ENCODE data around the gene ATP6V0A1.
"Not testable (repeated sequence)": the region's sequence is repeated elsewhere in the genome, so short reads cannot be mapped to it uniquely, and the experiment has no call there.

Gene ATP6V0A1

DNA sequence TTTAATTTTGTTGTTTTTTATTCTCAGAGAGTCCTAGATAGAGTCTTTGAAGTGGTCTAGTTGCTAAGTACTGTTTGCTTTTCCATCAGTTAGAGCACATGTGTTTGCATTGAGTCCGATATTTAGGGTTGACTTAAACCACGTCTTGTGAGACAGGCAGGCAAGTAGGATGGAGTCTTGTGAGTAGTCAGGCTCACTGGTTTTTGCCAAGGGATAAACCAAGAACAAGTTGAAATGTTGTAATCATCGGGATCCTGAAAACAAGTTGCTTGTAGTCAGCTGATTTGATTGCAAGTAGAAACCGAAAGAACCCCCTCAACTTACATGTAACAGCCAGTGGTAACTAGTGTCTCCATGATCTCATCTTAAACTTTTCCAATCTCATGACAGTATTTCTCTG, 17.2 kb downstream of the ATP6V0A1 start:
- Histone ChIP-seq H3K27ac (ENCODE audit: insufficient read depth in 1 of 2, low read depth in 1 of 2, low read length in 2 of 2, poor library complexity in 1 of 2, severe bottlenecking in 2 of 2) (no peak overlapping the region), H3K9me3 (ENCODE audit: control extremely low read depth in 1 of 5, control insufficient read depth in 4 of 5, insufficient read depth in 2 of 5, low read depth in 1 of 5, low read length in 4 of 5) (no peaks in the 10 kb centered on the region), H3K4me3 (ENCODE audit: control insufficient read depth in 1 of 7, extremely low read depth in 1 of 7, insufficient read depth in 4 of 7, low read depth in 2 of 7, low read length in 6 of 7) (no peak overlapping the region), H3K36me3 (ENCODE audit: control insufficient read depth in 4 of 4, insufficient read depth in 4 of 4, low read length in 3 of 4) (peaks cover 20 to 58% (median 42%) of the 10 kb centered on the region in 4 experiments), H3K27me3 (replicated peaks in 2 of 5; ENCODE audit: control insufficient read depth in 4 of 5, insufficient read depth in 5 of 5, low read length in 4 of 5) (no peaks in the 10 kb centered on the region), H3K4me1 (ENCODE audit: control extremely low read depth in 1 of 4, control insufficient read depth in 4 of 4, insufficient read depth in 4 of 4, low read length in 3 of 4) (peaks cover 0 to 8% (median 2%) of the 10 kb centered on the region in 4 experiments)
- WGBS (ENCODE audit: insufficient coverage) = 100% methylated on average over 4 of the region's 4 CpGs
- ChIA-PET CTCF (interaction anchor here (1.3 kb wide), 1 partner anchor 11 kb away, joined by 3 read pairs; no protein-coding TSS in a partner anchor), POLR2A (no interaction called here)
- no peak for DNase-seq

DNA sequence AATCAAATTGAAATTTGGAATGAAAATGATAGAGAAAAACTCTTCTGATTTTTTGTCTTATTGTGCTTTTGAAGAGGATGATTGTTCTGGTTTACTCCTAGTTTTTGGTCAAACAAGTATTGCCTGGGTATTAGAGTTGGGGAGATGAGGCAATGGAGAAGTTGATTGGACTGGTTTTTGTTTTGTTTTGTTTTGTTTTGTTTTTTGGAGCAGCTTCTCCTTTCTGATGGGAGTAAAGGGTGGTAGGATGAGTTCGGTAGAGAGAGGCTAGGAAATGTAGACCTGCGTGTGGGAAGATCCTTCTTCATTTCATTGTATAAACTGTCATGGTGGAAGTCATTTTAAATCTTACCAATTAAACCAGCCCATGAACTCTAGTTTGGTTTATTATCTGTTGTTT, 17.7 kb downstream of the ATP6V0A1 start:
- H3K27ac ChIP-seq (ENCODE audit: insufficient read depth in 1 of 2, low read depth in 1 of 2, low read length in 2 of 2, poor library complexity in 1 of 2, severe bottlenecking in 2 of 2) = no peak overlapping the region
- peaks cover 22 to 62% (median 42%) of the 10 kb centered on the region in 4 experiments for H3K36me3 ChIP-seq (ENCODE audit: control insufficient read depth in 4 of 4, insufficient read depth in 4 of 4, low read length in 3 of 4)
- POLR2A ChIA-PET = no interaction called here

DNA sequence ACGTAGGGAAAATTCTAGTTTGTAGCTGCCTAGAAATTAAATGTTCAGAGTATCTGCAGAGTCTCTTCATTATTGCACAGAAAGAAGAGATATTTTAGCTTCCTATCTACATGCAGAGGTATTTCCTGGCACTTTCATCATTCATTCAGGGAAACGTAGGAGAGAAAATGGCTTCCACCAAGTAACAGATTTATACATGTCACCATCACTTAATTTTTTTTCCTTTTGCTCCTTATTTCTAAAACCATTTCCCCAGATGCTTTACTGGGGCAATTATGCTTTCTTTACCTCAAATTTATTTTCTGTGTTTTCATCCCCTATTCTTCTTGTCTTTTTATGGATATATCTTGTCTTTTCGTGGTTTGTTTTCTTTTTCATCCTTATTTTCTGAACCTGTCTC, 18.5 kb downstream of the ATP6V0A1 start:
- 89% methylated on average over 1 of the region's 3 CpGs for WGBS (ENCODE audit: insufficient coverage)
- Histone ChIP-seq H3K9me3 (ENCODE audit: control extremely low read depth in 1 of 5, control insufficient read depth in 4 of 5, insufficient read depth in 2 of 5, low read depth in 1 of 5, low read length in 4 of 5) (no peaks in the 10 kb centered on the region), H3K4me3 (ENCODE audit: control insufficient read depth in 1 of 7, extremely low read depth in 1 of 7, insufficient read depth in 4 of 7, low read depth in 2 of 7, low read length in 6 of 7) (no peak overlapping the region), H3K27me3 (replicated peaks in 2 of 5; ENCODE audit: control insufficient read depth in 4 of 5, insufficient read depth in 5 of 5, low read length in 4 of 5) (no peaks in the 10 kb centered on the region), H3K27ac (ENCODE audit: insufficient read depth in 1 of 2, low read depth in 1 of 2, low read length in 2 of 2, poor library complexity in 1 of 2, severe bottlenecking in 2 of 2) (no peak overlapping the region), H3K36me3 (ENCODE audit: control insufficient read depth in 4 of 4, insufficient read depth in 4 of 4, low read length in 3 of 4) (peaks cover 22 to 65% (median 38%) of the 10 kb centered on the region in 4 experiments), H3K4me1 (ENCODE audit: control extremely low read depth in 1 of 4, control insufficient read depth in 4 of 4, insufficient read depth in 4 of 4, low read length in 3 of 4) (peaks cover 0 to 8% (median 2%) of the 10 kb centered on the region in 4 experiments)
- POLR2A ChIA-PET = no interaction called here
- DNase-seq = no peak
- CTCF ChIA-PET = interaction anchor here (1.1 to 1.2 kb wide), 2 partner anchors 9 to 40 kb away, joined by 4 read pairs; no protein-coding TSS in a partner anchor

More for the DNA sequence above, 17.7 kb downstream of the ATP6V0A1 start:
- no peak for DNase-seq
- Histone ChIP-seq H3K27me3 (replicated peaks in 2 of 5; ENCODE audit: control insufficient read depth in 4 of 5, insufficient read depth in 5 of 5, low read length in 4 of 5) (no peaks in the 10 kb centered on the region), H3K9me3 (ENCODE audit: control extremely low read depth in 1 of 5, control insufficient read depth in 4 of 5, insufficient read depth in 2 of 5, low read depth in 1 of 5, low read length in 4 of 5) (no peaks in the 10 kb centered on the region), H3K4me3 (ENCODE audit: control insufficient read depth in 1 of 7, extremely low read depth in 1 of 7, insufficient read depth in 4 of 7, low read depth in 2 of 7, low read length in 6 of 7) (no peak overlapping the region), H3K4me1 (ENCODE audit: control extremely low read depth in 1 of 4, control insufficient read depth in 4 of 4, insufficient read depth in 4 of 4, low read length in 3 of 4) (peaks cover 0 to 8% (median 2%) of the 10 kb centered on the region in 4 experiments)
- WGBS (ENCODE audit: insufficient coverage) = no CpG with 5 or more reads among the region's 2 CpGs
- CTCF ChIA-PET = interaction anchor here (1.1 to 1.2 kb wide), 2 partner anchors 9 to 40 kb away, joined by 4 read pairs; no protein-coding TSS in a partner anchor

DNA sequence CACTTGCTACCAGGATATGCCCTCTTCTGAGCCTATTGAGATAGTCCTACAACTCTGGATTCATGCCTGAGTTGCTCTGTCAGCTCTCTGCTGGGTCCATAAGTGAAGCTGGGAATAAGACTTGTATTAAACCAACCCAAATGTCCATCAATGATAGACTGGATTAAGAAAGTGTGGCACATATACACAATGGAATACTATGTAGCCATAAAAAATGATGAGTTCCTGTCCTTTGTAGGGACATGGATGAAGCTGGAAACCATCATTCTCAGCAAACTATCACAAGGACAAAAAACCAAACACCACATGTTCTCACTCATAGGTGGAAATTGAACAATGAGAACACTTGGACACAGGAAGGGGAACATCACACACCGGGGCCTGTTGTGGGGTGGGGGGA, 19.1 kb downstream of the ATP6V0A1 start:
- H3K27ac ChIP-seq (ENCODE audit: insufficient read depth in 1 of 2, low read depth in 1 of 2, low read length in 2 of 2, poor library complexity in 1 of 2, severe bottlenecking in 2 of 2); POLR2A ChIA-PET; H3K9me3 ChIP-seq (ENCODE audit: control extremely low read depth in 1 of 5, control insufficient read depth in 4 of 5, insufficient read depth in 2 of 5, low read depth in 1 of 5, low read length in 4 of 5); H3K27me3 ChIP-seq (replicated peaks in 2 of 5; ENCODE audit: control insufficient read depth in 4 of 5, insufficient read depth in 5 of 5, low read length in 4 of 5); H3K4me1 ChIP-seq (ENCODE audit: control extremely low read depth in 1 of 4, control insufficient read depth in 4 of 4, insufficient read depth in 4 of 4, low read length in 3 of 4); DNase-seq; H3K4me3 ChIP-seq (ENCODE audit: control insufficient read depth in 1 of 7, extremely low read depth in 1 of 7, insufficient read depth in 4 of 7, low read depth in 2 of 7, low read length in 6 of 7); CTCF ChIA-PET: not testable (repeated sequence)
- no CpG with 5 or more reads among the region's 1 CpG for WGBS (ENCODE audit: insufficient coverage)
- peaks cover 25 to 67% (median 36%) of the 10 kb centered on the region in 4 experiments for H3K36me3 ChIP-seq (ENCODE audit: control insufficient read depth in 4 of 4, insufficient read depth in 4 of 4, low read length in 3 of 4)

DNA sequence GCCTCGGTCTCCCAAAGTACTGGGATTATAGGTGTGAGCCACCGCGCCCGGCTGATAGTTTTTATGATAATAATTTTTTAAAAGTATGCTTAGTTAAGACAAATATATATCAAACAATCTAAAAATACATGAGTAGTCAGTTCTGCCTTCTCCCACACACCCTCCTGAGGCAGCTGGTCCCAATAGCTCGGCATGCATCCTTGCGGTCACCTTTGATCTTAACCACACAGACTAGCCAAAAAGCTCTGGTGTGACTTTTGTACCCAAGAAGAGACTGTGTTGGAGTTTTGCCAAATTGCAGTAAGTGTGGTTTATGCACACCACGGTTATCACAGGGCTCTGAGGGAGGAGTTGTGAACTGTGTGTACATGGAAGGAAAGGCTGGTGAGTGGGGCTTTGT, 25.6 kb downstream of the ATP6V0A1 start:
- H3K36me3 ChIP-seq (ENCODE audit: control insufficient read depth in 4 of 4, insufficient read depth in 4 of 4, low read length in 3 of 4) = peaks cover 18 to 72% (median 39%) of the 10 kb centered on the region in 4 experiments

DNA sequence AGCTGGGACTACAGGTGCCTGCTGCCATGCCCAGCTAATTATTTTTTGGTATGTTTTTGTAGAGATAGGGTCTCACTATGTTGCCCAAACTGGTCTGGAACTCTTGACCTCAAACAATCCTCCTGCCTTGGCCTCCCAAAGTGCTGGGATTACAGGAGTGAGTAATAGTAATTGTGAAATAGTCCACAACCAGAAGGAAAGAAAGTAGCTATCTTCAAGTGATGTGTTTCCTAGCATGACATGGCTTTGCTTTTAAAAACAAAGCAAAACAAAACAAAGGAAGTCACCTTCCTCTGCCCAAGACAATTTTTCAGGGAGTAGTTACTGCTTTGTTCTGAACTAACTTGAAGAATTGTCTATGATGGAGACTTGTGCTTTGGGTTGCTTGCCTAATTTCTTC, 27.0 kb downstream of the ATP6V0A1 start:
- peaks cover 15 to 74% (median 43%) of the 10 kb centered on the region in 4 experiments for H3K36me3 ChIP-seq (ENCODE audit: control insufficient read depth in 4 of 4, insufficient read depth in 4 of 4, low read length in 3 of 4)
- H3K4me1 ChIP-seq (ENCODE audit: control extremely low read depth in 1 of 4, control insufficient read depth in 4 of 4, insufficient read depth in 4 of 4, low read length in 3 of 4) = no peaks in the 10 kb centered on the region
- no peaks in the 10 kb centered on the region for H3K27me3 ChIP-seq (replicated peaks in 2 of 5; ENCODE audit: control insufficient read depth in 4 of 5, insufficient read depth in 5 of 5, low read length in 4 of 5)
- no peaks in the 10 kb centered on the region for H3K9me3 ChIP-seq (ENCODE audit: control extremely low read depth in 1 of 5, control insufficient read depth in 4 of 5, insufficient read depth in 2 of 5, low read depth in 1 of 5, low read length in 4 of 5)
- H3K4me3 ChIP-seq (ENCODE audit: control insufficient read depth in 1 of 7, extremely low read depth in 1 of 7, insufficient read depth in 4 of 7, low read depth in 2 of 7, low read length in 6 of 7) = no peak overlapping the region
- POLR2A ChIA-PET = no interaction called here
- CTCF ChIA-PET = interaction anchor here (1.2 to 2.7 kb wide), 4 partner anchors 9 to 22 kb away, joined by 3 to 12 read pairs (median 5); no protein-coding TSS in a partner anchor
- DNase-seq = no peak
- no peak overlapping the region for H3K27ac ChIP-seq (ENCODE audit: insufficient read depth in 1 of 2, low read depth in 1 of 2, low read length in 2 of 2, poor library complexity in 1 of 2, severe bottlenecking in 2 of 2)

More for the DNA sequence above, 25.6 kb downstream of the ATP6V0A1 start:
- no peak overlapping the region for H3K4me3 ChIP-seq (ENCODE audit: control insufficient read depth in 1 of 7, extremely low read depth in 1 of 7, insufficient read depth in 4 of 7, low read depth in 2 of 7, low read length in 6 of 7)
- no peaks in the 10 kb centered on the region for H3K27me3 ChIP-seq (replicated peaks in 2 of 5; ENCODE audit: control insufficient read depth in 4 of 5, insufficient read depth in 5 of 5, low read length in 4 of 5)
- DNase-seq = peak in 2 of 3 donors; percentile 26 to 44
- CTCF ChIA-PET = interaction anchor here (0.7 to 2.7 kb wide), 4 partner anchors 9 to 24 kb away, joined by 3 to 12 read pairs (median 3); no protein-coding TSS in a partner anchor
- H3K9me3 ChIP-seq (ENCODE audit: control extremely low read depth in 1 of 5, control insufficient read depth in 4 of 5, insufficient read depth in 2 of 5, low read depth in 1 of 5, low read length in 4 of 5) = no peaks in the 10 kb centered on the region
- no peaks in the 10 kb centered on the region for H3K4me1 ChIP-seq (ENCODE audit: control extremely low read depth in 1 of 4, control insufficient read depth in 4 of 4, insufficient read depth in 4 of 4, low read length in 3 of 4)
- H3K27ac ChIP-seq (ENCODE audit: insufficient read depth in 1 of 2, low read depth in 1 of 2, low read length in 2 of 2, poor library complexity in 1 of 2, severe bottlenecking in 2 of 2) = no peak overlapping the region
- POLR2A ChIA-PET = no interaction called here
- WGBS (ENCODE audit: insufficient coverage) = no CpG with 5 or more reads among the region's 7 CpGs

DNA sequence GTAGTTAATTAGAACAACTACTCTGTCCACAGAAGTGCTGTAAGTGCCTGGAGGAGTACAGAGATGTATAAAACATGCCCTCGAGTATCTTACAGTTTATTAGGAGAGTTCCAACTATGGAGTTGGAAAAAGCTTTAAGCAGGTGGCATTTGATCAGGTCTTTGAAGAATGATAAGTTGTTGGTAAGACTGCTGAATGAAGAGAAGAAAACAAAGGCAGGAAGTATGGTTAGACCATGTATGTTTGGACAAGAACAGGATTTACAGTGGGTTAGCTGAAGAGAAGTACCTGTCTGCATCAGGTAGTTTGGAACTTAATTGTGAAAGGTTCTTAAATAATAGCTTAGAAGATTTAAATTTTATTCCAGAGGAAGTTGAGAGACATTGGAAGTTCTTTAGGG, 29.4 kb downstream of the ATP6V0A1 start:
- Histone ChIP-seq H3K4me1 (ENCODE audit: control extremely low read depth in 1 of 4, control insufficient read depth in 4 of 4, insufficient read depth in 4 of 4, low read length in 3 of 4) (no peaks in the 10 kb centered on the region), H3K27ac (ENCODE audit: insufficient read depth in 1 of 2, low read depth in 1 of 2, low read length in 2 of 2, poor library complexity in 1 of 2, severe bottlenecking in 2 of 2) (no peak overlapping the region), H3K4me3 (ENCODE audit: control insufficient read depth in 1 of 7, extremely low read depth in 1 of 7, insufficient read depth in 4 of 7, low read depth in 2 of 7, low read length in 6 of 7) (no peak overlapping the region), H3K27me3 (replicated peaks in 2 of 5; ENCODE audit: control insufficient read depth in 4 of 5, insufficient read depth in 5 of 5, low read length in 4 of 5) (no peaks in the 10 kb centered on the region), H3K36me3 (ENCODE audit: control insufficient read depth in 4 of 4, insufficient read depth in 4 of 4, low read length in 3 of 4) (peaks cover 8 to 68% (median 43%) of the 10 kb centered on the region in 4 experiments), H3K9me3 (ENCODE audit: control extremely low read depth in 1 of 5, control insufficient read depth in 4 of 5, insufficient read depth in 2 of 5, low read depth in 1 of 5, low read length in 4 of 5) (no peaks in the 10 kb centered on the region)
- WGBS (ENCODE audit: insufficient coverage) = 100% methylated on average over 1 of the region's 1 CpG
- DNase-seq = no peak
- ChIA-PET POLR2A (interaction anchor here (1.2 kb wide), 1 partner anchor 19 kb away, joined by 3 read pairs; no protein-coding TSS in a partner anchor), CTCF (interaction anchor here (0.9 to 2.2 kb wide), 5 partner anchors 12 to 40 kb away, joined by 3 to 10 read pairs (median 3); no protein-coding TSS in a partner anchor)

All from common myeloid progenitor, CD34-positive (primary cell).